ENCODE data around the gene ENOSF1.

DNA sequence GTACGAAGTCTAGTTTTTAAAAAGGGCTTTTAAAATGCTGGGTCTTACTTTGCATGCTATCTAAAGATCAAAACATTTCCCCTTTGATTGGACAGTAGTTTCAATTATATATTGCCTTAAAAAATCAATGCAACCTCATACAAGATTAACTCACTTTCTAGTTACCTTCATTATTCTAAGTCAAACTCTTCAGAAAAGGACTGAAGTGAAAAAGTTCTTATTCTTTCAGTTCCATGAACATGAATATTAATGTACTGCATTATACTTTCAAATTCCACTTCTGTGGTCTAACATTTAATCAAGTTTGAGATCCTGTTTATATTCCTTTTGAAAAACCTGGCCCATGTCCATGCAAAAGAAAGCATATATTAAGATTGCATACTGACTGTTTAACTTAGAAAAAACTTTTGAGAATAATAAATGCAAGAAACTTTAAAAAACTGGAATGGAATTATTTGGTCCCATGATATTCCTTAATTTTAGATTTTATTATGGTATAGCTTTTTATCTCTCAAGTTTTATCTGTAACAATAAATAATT is 11.2 kb upstream of the ENOSF1 start:
- TF ChIP-seq POLR2A (IDR thresholded peaks at IDR 0.05; ENCODE audit: low read length): no peak
- TF ChIP-seq GATA1 (IDR thresholded peaks at IDR 0.05; ENCODE audit: low read depth, low read length): no peak
